ENCODE results near the gene SMR3B. TPM values are rescaled to one million over a fixed set of nuclear protein-coding genes. Genes with fewer than 3 reads are reported as not detected.

The SMR3B gene
- total RNA-seq = not detected

- TF ChIP-seq CTCF (IDR thresholded peaks at IDR 0.05) = no peak
- no peak for TF ChIP-seq POLR2A (IDR thresholded peaks at IDR 0.05)
- Histone ChIP-seq H3K4me3 (no peak within 1 kb of the TSS), H3K9me3 (no peaks in the 10 kb centered on the region), H3K27me3 (no peaks in the 10 kb centered on the region), H3K4me1 (no peaks in the 10 kb centered on the region), H3K36me3 (no peaks in the 10 kb centered on the region), H3K27ac (no peak within 1 kb of the TSS)
- DNase-seq = no peak
These were observed at the start of gene SMR3B for GRCh38 chr4:70382691-70383181. Gene SMR3B (plus strand): TSS chr4:70383131. CDS start chr4:70384511, 1,380 bp downstream.

GRCh38 chr4:70334681-70335080 is 48.2 kb upstream of the SMR3B start, which contains the start of gene CABS1:
Gene CABS1 (plus strand): TSS chr4:70334981. CDS start chr4:70335040, 59 bp downstream.
- Histone ChIP-seq H3K9me3 (no peaks in the 10 kb centered on the region), H3K27me3 (no peaks in the 10 kb centered on the region), H3K27ac (no peak within 1 kb of the TSS), H3K4me3 (no peak within 1 kb of the TSS), H3K36me3 (no peaks in the 10 kb centered on the region), H3K4me1 (no peaks in the 10 kb centered on the region)
- DNase-seq = no peak
- TF ChIP-seq POLR2A (IDR thresholded peaks at IDR 0.05) = no peak

GRCh38 chr4:70336043-70336442 is 46.9 kb upstream of the SMR3B start:
- no peak for DNase-seq
- H3K4me3 ChIP-seq = no peak overlapping the region
- no peak overlapping the region for H3K27ac ChIP-seq
- H3K9me3 ChIP-seq = no peaks in the 10 kb centered on the region
- H3K27me3 ChIP-seq = no peaks in the 10 kb centered on the region
- TF ChIP-seq CTCF (IDR thresholded peaks at IDR 0.05) (no peak), POLR2A (IDR thresholded peaks at IDR 0.05) (no peak)
- H3K36me3 ChIP-seq = no peaks in the 10 kb centered on the region
- H3K4me1 ChIP-seq = no peaks in the 10 kb centered on the region

GRCh38 chr4:70337886-70338420 is 45.0 kb upstream of the SMR3B start:
- Histone ChIP-seq H3K36me3 (no peaks in the 10 kb centered on the region), H3K4me3 (no peak overlapping the region), H3K27ac (no peak overlapping the region), H3K9me3 (no peaks in the 10 kb centered on the region), H3K4me1 (no peaks in the 10 kb centered on the region), H3K27me3 (no peaks in the 10 kb centered on the region)
- TF ChIP-seq CTCF (IDR thresholded peaks at IDR 0.05) = no peak
- no peak for TF ChIP-seq POLR2A (IDR thresholded peaks at IDR 0.05)
- no peak for DNase-seq

- no peak for TF ChIP-seq POLR2A (IDR thresholded peaks at IDR 0.05)
- TF ChIP-seq CTCF (IDR thresholded peaks at IDR 0.05) = no peak
- DNase-seq = no peak
- no peak overlapping the region for H3K27ac ChIP-seq
- H3K4me3 ChIP-seq = no peak overlapping the region
- no peaks in the 10 kb centered on the region for H3K36me3 ChIP-seq
- no peaks in the 10 kb centered on the region for H3K27me3 ChIP-seq
- H3K9me3 ChIP-seq = no peaks in the 10 kb centered on the region
- H3K4me1 ChIP-seq = no peaks in the 10 kb centered on the region
These were observed 26.7 kb upstream of the SMR3B start for GRCh38 chr4:70356185-70356584.

- Histone ChIP-seq H3K27me3 (no peaks in the 10 kb centered on the region), H3K9me3 (no peaks in the 10 kb centered on the region), H3K4me1 (no peaks in the 10 kb centered on the region), H3K4me3 (no peak overlapping the region), H3K36me3 (no peaks in the 10 kb centered on the region), H3K27ac (no peak overlapping the region)
- TF ChIP-seq POLR2A (IDR thresholded peaks at IDR 0.05) (no peak), CTCF (IDR thresholded peaks at IDR 0.05) (no peak)
- DNase-seq = no peak
These were observed 23.7 kb upstream of the SMR3B start for GRCh38 chr4:70359115-70359661.

All from Peyer's patch (tissue), 4 donors.